SHP77 (cell line): ENCODE measurements around the gene CADM2.
"Not testable (repeated sequence)": the region's sequence is repeated elsewhere in the genome, so short reads cannot be mapped to it uniquely, and the experiment has no call there.

Experiments used
- DNase-seq, 2 experiments: peaks; one replicate each; lab custom pipeline; 2025; lab: John Stamatoyannopoulos, UW

The CADM2 gene

GRCh38 chr3:85950435-85950834 lies 991.6 kb downstream of the CADM2 start:
- no peak for DNase-seq

GRCh38 chr3:85960793-85961192 lies 1002.0 kb downstream of the CADM2 start:
- no peak for DNase-seq

DNA sequence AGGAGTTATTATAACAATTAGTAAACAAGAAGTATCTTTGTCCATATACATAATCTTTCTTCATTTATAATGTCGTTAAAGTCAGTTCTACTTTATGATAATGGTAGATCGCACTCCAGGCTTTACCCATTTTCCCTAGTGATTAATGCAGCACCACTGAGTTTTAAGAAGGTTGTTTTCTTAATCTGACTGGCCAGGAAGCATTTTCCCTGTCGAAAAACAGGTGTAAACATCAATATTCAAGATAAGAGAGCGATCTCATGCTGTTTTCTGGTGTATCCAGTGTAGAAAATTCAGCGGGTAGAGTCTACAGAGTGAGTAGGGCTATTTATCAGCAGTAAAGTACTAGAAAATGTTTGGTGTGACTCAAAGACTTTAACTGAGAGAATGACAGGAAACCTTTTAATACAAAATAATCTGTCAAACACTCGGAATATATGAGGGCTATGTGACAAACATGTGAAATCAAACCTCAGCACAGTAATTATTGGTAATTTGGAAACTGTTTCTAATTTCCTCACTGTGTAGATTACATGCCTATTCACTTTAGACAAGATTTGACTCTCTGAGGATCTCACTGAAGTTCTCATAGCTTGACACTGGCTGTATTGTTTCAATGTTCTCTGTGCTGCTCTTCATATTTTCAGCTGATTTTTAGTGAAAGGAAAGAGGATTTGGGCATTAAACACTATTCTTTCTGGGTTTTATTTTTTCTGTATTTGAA lies 1019.0 kb downstream of the CADM2 start:
- DNase-seq: no peak

GRCh38 chr3:85979034-85979433 lies 1020.2 kb downstream of the CADM2 start:
- no peak for DNase-seq

DNA sequence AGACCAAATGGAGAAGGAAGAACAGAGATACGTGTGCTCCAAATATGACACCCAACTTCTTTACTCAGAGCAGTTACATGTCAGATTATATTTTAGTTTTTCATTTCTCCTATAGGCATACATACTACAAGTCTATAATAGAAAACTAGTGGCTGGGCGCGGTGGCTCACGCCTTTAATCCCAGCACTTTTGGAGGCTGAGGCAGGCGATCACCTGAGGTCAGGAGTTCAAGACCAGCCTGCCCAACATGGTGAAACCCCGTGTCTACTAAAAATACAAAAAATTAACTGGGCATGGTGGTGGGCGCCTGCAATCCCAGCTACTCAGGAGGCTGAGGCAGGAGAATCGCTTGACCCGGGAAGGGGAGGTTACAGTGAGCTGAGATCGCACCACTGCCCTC lies 1030.8 kb downstream of the CADM2 start:
- DNase-seq: not testable (repeated sequence)

- DNase-seq: no peak
These were observed 1070.8 kb downstream of the CADM2 start for GRCh38 chr3:86029590-86029989.

DNA sequence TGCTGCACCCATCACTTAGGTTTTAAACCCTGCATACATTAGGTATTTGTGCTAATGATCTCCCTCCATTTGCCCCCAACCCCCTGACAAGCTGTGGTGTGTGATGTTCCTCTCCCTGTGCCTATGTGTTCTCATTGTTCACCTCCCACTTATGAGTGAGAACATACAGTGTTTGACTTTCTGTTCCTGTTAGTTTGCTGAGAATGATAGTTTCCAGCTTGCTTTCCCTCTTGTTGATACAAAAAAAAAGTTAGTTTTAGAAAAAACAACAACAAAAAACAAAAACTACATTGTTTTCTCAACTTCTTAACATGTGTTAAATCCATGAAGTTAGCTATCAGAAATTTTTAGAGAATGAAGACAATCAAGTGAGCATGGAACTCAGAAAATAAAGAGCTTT lies 1079.1 kb downstream of the CADM2 start:
- no peak for DNase-seq

GRCh38 chr3:86046436-86047136 lies 1087.8 kb downstream of the CADM2 start:
- no peak for DNase-seq

DNA sequence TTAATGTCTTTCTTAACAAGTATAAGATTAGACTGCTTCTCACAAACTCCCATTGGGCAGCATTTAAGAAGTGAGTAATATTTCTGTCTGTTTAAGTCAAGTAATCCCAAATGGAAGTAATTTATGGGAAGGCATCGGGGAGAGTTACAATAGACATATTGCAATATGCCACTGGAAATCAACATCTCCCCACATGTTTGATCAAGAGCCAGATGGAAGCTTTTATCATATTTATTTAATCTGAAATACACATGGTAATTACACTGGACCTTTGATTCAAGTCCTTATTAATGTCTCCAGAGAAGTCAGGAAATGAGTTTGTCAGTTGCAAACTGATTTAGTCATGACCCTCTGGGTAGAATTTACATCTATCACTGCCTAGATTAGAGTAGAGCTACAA lies 1088.4 kb downstream of the CADM2 start:
- no peak for DNase-seq

GRCh38 chr3:86051058-86051457 lies 1092.3 kb downstream of the CADM2 start:
- no peak for DNase-seq

GRCh38 chr3:86056032-86056431 lies 1097.2 kb downstream of the CADM2 start:
- DNase-seq: no peak

DNA sequence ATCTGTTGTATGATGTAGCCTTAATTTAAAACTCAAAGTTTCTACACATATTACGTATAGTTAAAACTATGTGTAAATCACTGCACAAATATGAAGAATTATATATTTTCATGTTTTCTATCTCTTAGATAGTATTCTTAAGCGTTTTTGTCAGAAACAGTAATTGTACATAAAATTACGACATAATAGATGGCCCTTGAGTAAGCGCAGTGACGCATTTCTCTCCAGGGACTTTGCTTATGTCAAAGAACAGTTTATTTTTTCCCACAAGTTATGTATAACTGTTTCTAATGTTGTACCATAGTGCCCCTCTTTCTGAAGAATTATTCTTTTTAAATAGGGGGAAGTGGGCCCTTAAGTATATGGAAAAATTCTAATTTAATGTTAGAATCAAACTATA lies 1098.2 kb downstream of the CADM2 start:
- no peak for DNase-seq

DNA sequence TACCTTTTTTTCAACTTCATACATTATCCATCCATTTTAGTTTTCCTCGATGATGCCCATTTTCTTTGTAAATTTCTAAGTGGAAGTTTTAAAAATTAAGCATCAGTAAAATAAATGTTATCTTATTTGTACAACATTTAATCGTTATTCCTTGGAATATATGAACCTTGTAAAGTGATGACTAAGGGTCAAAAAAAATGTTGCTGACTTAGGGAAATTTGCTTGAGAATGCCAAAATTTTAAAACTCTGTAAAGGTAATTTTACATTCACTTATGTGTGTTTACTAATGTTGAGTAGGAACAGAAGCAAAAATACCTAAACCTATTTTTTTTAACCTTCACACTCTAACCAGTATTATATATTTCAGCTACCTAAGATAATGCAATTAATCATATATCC lies 1115.0 kb downstream of the CADM2 start:
- no peak for DNase-seq

- no peak for DNase-seq
These were observed 1128.5 kb downstream of the CADM2 start for GRCh38 chr3:86087160-86087871.

DNA sequence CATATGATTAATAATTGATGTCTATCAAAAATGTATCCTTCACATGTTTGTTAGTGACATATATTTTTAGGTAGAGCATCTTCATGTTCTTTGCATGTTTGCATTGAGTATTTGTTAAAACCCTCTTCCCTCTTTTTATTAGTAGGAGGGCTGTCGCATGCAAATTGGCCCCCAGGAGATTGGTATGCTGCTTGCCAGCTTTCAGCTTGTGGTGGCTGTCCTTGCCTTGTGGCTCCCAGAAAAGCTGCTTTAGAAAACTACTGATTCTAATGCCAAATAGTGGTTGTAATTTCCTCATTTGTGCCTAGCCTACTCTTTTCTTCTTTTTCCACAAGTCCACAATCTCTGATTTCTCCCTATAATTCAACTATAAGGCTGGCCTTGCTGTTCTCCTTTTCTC lies 1145.4 kb downstream of the CADM2 start:
- DNase-seq: no peak

DNA sequence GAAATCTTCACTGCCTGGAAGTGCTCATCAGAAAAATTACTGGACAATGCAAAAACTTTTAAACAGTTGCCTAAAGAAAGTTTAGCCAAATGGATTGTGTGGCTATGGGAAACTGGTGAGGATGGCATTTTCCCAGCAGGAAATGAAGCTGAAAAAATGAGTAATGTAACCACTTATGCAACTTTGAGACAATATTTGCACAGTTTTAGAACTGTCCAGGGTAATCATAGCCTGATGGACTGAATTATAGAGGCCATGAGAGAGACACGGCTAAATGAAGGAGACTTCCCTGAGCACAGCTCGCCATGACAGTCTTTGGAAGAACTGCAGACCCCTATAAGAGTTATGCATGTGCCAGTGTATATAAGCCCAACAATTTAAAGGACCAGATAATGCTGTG lies 1150.6 kb downstream of the CADM2 start:
- DNase-seq: no peak
